ENCODE measurements around the gene KTI12. TPM values are rescaled to one million over a fixed set of nuclear protein-coding genes. Genes with fewer than 3 reads are reported as not detected.

The KTI12 gene
- total RNA-seq, 1 donor from 2014 or later = 8.6 TPM

- Histone ChIP-seq H3K36me3 (peaks cover 72% of the 10 kb centered on the region), H3K4me3 (no peak overlapping the region), H3K27me3 (ENCODE audit: low read depth) (no peaks in the 10 kb centered on the region), H3K27ac (no peak overlapping the region), H3K4me1 (peaks cover 19% of the 10 kb centered on the region), H3K9me3 (no peaks in the 10 kb centered on the region)
- DNase-seq (no peak), ATAC-seq (no peak)
- intact Hi-C loops (cut with DNase I) = no loop called here
- TF ChIP-seq CTCF (IDR thresholded peaks at IDR 0.05) = no peak
These were observed 29.6 kb upstream of the KTI12 start for GRCh38 chr1:52063192-52063591.

GRCh38 chr1:52060822-52061221, 27.2 kb upstream of the KTI12 start:
- no peaks in the 10 kb centered on the region for H3K9me3 ChIP-seq
- no peak for ATAC-seq
- TF ChIP-seq CTCF (IDR thresholded peaks at IDR 0.05) = no peak
- intact Hi-C loops (cut with DNase I) = no loop called here
- peaks cover 51% of the 10 kb centered on the region for H3K36me3 ChIP-seq
- H3K4me1 ChIP-seq = peaks cover 35% of the 10 kb centered on the region
- H3K27ac ChIP-seq = no peak overlapping the region
- H3K4me3 ChIP-seq = no peak overlapping the region
- no peak for DNase-seq
- H3K27me3 ChIP-seq (ENCODE audit: low read depth) = no peaks in the 10 kb centered on the region

- Histone ChIP-seq H3K4me3 (no peak overlapping the region), H3K27ac (no peak overlapping the region), H3K27me3 (ENCODE audit: low read depth) (no peaks in the 10 kb centered on the region), H3K4me1 (peaks cover 35% of the 10 kb centered on the region), H3K9me3 (no peaks in the 10 kb centered on the region), H3K36me3 (peaks cover 41% of the 10 kb centered on the region)
- no peak for TF ChIP-seq CTCF (IDR thresholded peaks at IDR 0.05)
- DNase-seq = no peak
- no peak for ATAC-seq
- intact Hi-C loops (cut with DNase I) = no loop called here
These were observed 26.3 kb upstream of the KTI12 start for GRCh38 chr1:52059888-52060287.

GRCh38 chr1:52059321-52059720, 25.7 kb upstream of the KTI12 start:
- TF ChIP-seq CTCF (IDR thresholded peaks at IDR 0.05) = no peak
- peaks cover 36% of the 10 kb centered on the region for H3K36me3 ChIP-seq
- H3K27ac ChIP-seq = no peak overlapping the region
- no peak for DNase-seq
- H3K4me1 ChIP-seq = peaks cover 38% of the 10 kb centered on the region
- H3K9me3 ChIP-seq = no peaks in the 10 kb centered on the region
- intact Hi-C loops (cut with DNase I) = no loop called here
- no peak for ATAC-seq
- no peaks in the 10 kb centered on the region for H3K27me3 ChIP-seq (ENCODE audit: low read depth)
- H3K4me3 ChIP-seq = no peak overlapping the region

GRCh38 chr1:52057876-52058415, 24.3 kb upstream of the KTI12 start:
- H3K4me1 ChIP-seq = peaks cover 47% of the 10 kb centered on the region
- H3K4me3 ChIP-seq = no peak overlapping the region
- H3K36me3 ChIP-seq = peaks cover 25% of the 10 kb centered on the region
- no peaks in the 10 kb centered on the region for H3K27me3 ChIP-seq (ENCODE audit: low read depth)
- no peak overlapping the region for H3K27ac ChIP-seq
- ATAC-seq (no peak), DNase-seq (no peak)
- no peak for TF ChIP-seq CTCF (IDR thresholded peaks at IDR 0.05)
- no peaks in the 10 kb centered on the region for H3K9me3 ChIP-seq
- intact Hi-C loops (cut with DNase I) = no loop called here

- Histone ChIP-seq H3K4me1 (peaks cover 47% of the 10 kb centered on the region), H3K27ac (peak overlapping the region; percentile 92), H3K9me3 (no peaks in the 10 kb centered on the region), H3K4me3 (peak overlapping the region; percentile 92), H3K36me3 (peaks cover 18% of the 10 kb centered on the region), H3K27me3 (ENCODE audit: low read depth) (no peaks in the 10 kb centered on the region)
- TF ChIP-seq CTCF (IDR thresholded peaks at IDR 0.05) = no peak
- ATAC-seq (no peak), DNase-seq (no peak)
- intact Hi-C loops (cut with DNase I) = no loop called here
These were observed 23.6 kb upstream of the KTI12 start for GRCh38 chr1:52057255-52057654.
